Measurements from ENCODE around the gene PRDM16.

DNA sequence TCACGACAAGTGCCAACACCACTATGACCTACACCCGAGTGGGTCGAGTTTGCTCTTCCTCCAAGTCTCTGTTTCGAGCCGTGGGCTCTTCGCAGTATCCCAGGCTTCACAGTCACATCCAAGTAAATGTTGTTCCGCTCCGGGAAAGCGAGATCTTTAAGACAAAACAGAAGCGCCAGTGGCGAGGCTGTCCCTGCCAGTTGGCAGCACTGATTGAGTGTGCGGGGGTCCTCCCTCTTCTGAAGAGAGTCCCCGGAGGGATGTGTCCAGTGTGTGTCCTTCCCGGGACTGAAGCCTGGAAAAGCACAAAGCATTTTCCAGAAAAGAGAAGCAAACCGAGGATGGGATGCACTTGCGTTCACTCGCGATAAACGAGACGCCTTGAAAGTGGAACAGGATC is 158.9 kb downstream of the PRDM16 start:
- no peak for TF ChIP-seq CTCF (conservative IDR thresholded peaks at IDR 0.05; ENCODE audit: low read length)
- TF ChIP-seq EZH2phosphoT487 (IDR thresholded peaks at IDR 0.05; ENCODE audit: borderline replicate concordance), result no peak
